ENCODE results near the gene FADD.
"Not testable (repeated sequence)": the region's sequence is repeated elsewhere in the genome, so short reads cannot be mapped to it uniquely, and the experiment has no call there.

The FADD gene

GRCh38 chr11:70183032-70183431 lies 20.1 kb upstream of the FADD start:
- DNase-seq: no peak

- DNase-seq: no peak
Observed at GRCh38 chr11:70183483-70184176, 19.5 kb upstream of the FADD start.

- DNase-seq: no peak
Observed at GRCh38 chr11:70184396-70184795, 18.7 kb upstream of the FADD start.

DNA sequence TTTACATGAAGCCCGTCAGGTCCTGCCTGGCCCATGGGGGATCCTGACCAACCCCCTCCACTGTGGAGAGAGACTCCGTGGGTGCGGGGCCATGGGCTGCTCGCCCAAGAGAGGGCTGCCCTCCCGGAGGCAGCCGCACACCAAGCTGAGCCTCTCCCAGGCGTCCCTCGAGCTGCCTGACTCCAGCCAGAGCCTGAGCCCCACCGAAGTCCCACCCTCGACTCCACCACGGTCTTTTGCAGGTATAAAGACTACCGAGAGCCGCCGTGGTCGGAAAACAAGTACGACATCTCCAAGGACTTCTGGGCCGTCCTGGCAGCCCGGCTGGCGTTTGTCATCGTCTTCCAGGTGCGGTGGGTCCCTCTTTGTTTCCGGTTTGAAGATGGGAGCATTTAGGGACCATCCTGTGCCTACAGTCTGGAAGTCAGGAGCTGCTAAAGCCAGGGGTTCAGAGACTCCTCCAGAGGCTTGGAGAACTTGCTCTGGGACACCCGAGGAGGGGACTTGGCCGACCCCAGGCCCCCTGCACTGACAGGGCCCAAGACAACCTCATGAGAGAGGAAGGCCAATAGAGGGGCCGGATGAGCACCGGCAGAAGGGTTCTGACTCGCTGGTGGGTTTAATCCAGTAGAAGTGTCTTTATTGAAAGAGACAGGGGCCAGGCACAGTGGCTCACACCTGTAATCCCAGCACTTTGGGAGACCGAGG lies 17.6 kb upstream of the FADD start:
- DNase-seq: no peak

DNA sequence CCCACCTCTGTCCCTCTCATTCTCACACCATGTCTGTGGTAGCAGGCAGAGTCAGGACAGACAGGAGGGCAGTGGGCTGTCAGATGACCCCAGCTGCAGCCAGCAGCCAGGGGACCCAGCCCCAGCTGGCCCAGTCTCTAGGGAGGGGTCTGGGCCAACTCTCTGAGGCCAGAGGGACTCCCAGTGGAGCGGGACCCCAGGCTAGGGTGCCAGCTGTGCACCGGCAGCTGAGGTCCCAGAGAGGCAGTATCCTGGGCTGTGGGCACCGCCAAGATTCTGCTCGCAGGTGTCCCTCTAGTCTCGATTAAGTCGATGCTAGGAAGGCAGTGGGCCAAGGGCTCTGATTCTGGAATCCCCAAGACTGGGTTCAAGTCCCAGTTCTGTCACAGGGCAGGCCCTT lies 16.7 kb upstream of the FADD start:
- DNase-seq: no peak

GRCh38 chr11:70186936-70187335 lies 16.2 kb upstream of the FADD start:
- DNase-seq: no peak

GRCh38 chr11:70187771-70188170 lies 15.3 kb upstream of the FADD start:
- DNase-seq: no peak

- no peak for DNase-seq
Observed at GRCh38 chr11:70189622-70190021, 13.5 kb upstream of the FADD start.

GRCh38 chr11:70191495-70192140 lies 11.5 kb upstream of the FADD start:
- peak; percentile 62 for DNase-seq

DNA sequence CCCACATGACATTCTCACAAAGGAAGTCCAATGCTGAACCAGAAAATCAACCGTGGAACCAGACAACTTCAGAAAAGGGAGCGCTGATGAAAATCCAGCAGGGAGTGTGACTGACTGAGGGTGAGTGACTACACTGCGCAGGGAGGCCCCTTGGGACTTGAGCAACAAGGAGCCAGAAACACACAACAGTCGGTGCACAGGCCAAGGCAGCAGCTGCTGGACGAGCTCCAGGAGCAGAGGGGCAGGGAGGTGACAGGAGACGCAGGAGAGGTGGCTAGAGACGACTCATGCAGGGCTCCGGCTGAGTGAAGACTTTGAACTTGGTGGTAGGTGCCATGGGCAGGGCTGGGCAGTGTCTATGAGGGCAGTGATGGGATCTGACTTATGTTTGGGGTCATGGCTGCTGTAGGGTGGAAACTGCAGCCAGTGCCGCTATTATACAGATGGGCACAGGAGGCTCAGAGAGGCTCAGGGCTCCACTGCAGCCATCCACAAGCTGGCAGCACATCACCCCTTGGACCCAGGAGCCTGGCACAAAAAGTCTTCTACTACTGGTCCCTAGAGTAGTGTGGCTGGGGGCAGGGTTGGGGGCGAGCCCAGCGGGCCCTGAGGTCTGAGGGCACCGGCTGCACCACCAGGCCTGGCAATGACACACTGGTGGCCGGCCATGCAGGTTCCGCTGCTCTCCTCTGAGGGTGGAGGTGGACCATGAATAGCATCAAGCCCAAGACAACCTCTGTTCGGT lies 10.3 kb upstream of the FADD start:
- no peak for DNase-seq

- no peak for DNase-seq
Observed at GRCh38 chr11:70193411-70194292, 9.4 kb upstream of the FADD start.

GRCh38 chr11:70194792-70195791 lies 8.0 kb upstream of the FADD start:
- no peak for DNase-seq

GRCh38 chr11:70200212-70200844 lies 2.8 kb upstream of the FADD start:
- DNase-seq: no peak

GRCh38 chr11:70201047-70201446 lies 2.0 kb upstream of the FADD start:
- not testable (repeated sequence) for DNase-seq

DNA sequence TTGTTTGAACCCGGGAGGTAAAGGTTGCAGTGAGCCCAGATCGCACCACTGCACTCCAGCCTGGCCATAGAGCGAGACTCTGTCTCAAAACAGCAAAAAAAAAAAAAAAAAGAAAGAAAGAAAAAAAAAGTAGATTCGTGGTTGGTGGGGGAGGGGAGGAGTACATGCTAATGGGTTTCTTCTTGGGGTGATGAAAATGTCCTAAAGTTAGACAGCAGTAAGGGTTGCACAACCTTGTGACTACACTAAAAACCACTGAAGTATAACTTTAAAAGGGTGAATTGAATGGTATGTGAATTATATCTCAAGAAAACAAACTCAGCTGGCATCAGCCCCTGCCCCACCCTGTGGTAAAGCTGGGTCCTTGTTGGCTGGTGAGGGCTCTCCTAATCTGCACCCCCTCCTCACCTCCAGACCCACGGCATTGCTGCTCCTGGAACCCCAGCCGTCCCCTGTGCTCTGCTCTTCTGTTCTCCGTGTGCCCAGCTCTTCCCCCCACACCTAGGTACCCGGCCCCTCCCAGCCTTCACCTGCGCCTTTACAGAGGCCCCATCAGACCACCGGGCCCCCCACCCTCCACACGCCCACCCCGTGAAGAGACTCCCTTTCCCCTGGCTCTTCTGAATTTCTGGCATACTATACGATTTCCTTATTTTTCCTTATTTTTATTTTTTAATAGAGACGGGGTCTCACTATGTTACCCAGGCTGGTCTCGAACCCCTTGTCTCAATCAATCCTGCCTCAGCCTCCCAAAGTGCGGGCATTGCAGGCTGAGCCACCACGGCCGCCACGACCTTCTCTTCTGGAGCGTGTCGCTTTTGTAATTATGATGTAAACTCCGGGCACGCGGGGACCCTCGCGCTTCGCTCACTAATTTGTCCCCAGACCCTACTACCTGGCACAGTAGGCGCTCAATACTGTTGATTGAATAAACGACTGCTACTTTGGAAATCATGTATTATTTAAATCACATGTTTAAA lies 924 bp upstream of the FADD start:
- DNase-seq: no peak

DNA sequence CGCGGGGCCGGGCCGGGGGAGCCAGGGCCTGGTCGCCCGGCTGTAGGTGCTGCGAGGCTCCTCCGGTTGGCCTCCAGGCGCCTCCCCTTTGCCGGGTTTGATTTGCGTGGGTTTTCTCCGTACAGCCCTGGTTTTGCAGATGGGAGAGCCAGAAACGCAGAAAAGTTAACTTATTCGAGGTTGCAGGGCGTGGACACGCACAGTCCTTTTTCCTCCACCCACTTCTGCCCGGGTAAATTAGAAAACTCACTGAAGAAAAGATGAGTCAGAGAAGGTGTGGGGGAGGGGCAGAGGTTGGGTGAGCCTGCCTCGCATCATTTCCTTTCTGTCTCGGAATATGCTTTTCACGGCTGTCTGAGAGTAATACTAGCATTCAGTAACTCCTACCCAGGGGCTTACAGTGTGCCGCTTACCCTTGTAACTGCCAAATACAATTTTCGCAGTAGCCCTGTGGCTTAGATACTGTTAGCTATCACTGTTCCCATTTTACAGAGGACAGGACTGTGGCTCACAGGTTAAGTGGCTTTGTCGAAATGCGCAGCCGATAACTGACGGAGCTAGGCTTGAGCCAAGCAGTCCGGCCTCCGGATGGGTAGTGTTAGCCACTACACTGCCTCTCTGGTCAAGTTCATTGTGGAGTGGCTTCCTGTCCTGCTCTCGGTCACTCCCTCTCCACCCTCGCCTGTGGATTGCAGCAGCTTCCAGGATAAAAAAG lies 812 bp downstream of the FADD start:
- DNase-seq: peak; percentile 76

- no peak for DNase-seq
Observed at GRCh38 chr11:70204466-70204799, 1.3 kb downstream of the FADD start.

GRCh38 chr11:70205049-70205725 lies 2.1 kb downstream of the FADD start:
- no peak for DNase-seq

Measured in activated T-cell treated with anti-CD3 and anti-CD28 coated beads, Interleukin-2, amount 50 U/mL, for 1 hour (primary cell).